A673 (cell line): ENCODE measurements around the gene RAP1GAP2. TPM values are rescaled to one million over a fixed set of nuclear protein-coding genes. Genes with fewer than 3 reads are reported as not detected.
A peak's percentile ranks its signal among the peaks of the same experiment; 100 is the strongest.
"Not testable (repeated sequence)": the region's sequence is repeated elsewhere in the genome, so short reads cannot be mapped to it uniquely, and the experiment has no call there.

ENCODE experiments used
- BruUV-seq: library from RNA; stranded (reverse); fragments of 400-500 nt; replicated peaks from 2 replicates; lab custom pipeline; 2021; lab: Mats Ljungman, UMichigan
- CTCF ChIA-PET: fragments of 300-600 bp; sonication (Branson Sonifier 250); formaldehyde crosslinking; loops from one replicate; lab custom pipeline; 2022; ENCODE audit warnings: antibody characterized with exemption; lab: Charles Lee
- POLR2A ChIA-PET: fragments of 300-600 bp; sonication (Branson Sonifier 250); formaldehyde crosslinking; loops from one replicate; lab custom pipeline; 2022; ENCODE audit warnings: antibody characterized with exemption; ENCODE audit not compliant: low non-redundant PET; lab: Charles Lee
- DNase-seq: peaks from one replicate; pipeline ENCODE4 v3.0.0-alpha.2; 2015; ENCODE audit warnings: low spot score
- H3K27ac ChIP-seq: fragments of 200-600 bp; sonication (generic); 2 replicates; pipeline ENCODE4 v1.5.1; 2016; ENCODE audit warnings: mixed run types, low read depth, mild to moderate bottlenecking, mixed read lengths, antibody characterized with exemption, low read length; ENCODE audit not compliant: poor library complexity, severe bottlenecking
- H3K27me3 ChIP-seq: fragments of 200-600 bp; sonication (generic); replicated peaks from 2 replicates; pipeline ENCODE4 v1.6.1; 2017; ENCODE audit warnings: mixed run types, low read depth, mild to moderate bottlenecking, mixed read lengths, antibody characterized with exemption, low read length; ENCODE audit not compliant: insufficient read depth, poor library complexity
- H3K36me3 ChIP-seq: fragments of 200-600 bp; sonication (generic); 2 replicates; pipeline ENCODE4 v1.6.1; 2016; ENCODE audit warnings: mixed run types, mild to moderate bottlenecking, mixed read lengths, antibody characterized with exemption, low read length; ENCODE audit not compliant: insufficient read depth, poor library complexity, severe bottlenecking
- H3K4me1 ChIP-seq: fragments of 200-600 bp; sonication (generic); 2 replicates; pipeline ENCODE4 v1.6.1; 2017; ENCODE audit warnings: mixed run types, mild to moderate bottlenecking, mixed read lengths, antibody characterized with exemption, low read length; ENCODE audit not compliant: insufficient read depth, poor library complexity, severe bottlenecking
- H3K4me3 ChIP-seq: fragments of 200-600 bp; sonication (generic); 2 replicates; pipeline ENCODE4 v1.5.1; 2016; ENCODE audit warnings: low read depth, mixed run types, mild to moderate bottlenecking, mixed read lengths, low read length; ENCODE audit not compliant: poor library complexity, severe bottlenecking
- H3K9me3 ChIP-seq: fragments of 200-600 bp; sonication (generic); 2 replicates; pipeline ENCODE4 v1.6.1; 2016; ENCODE audit warnings: mixed run types, low read depth, mild to moderate bottlenecking, mixed read lengths, antibody characterized with exemption, low read length; ENCODE audit not compliant: poor library complexity, severe bottlenecking
- CTCF ChIP-seq: fragments of 300-800, 200-600 bp; sonication (generic); conservative IDR thresholded peaks from 2 replicates; pipeline ENCODE4 v1.5.1; 2017; ENCODE audit warnings: low read depth, mild to moderate bottlenecking, antibody characterized with exemption, low read length, moderate library complexity, mixed read lengths
- EZH2 ChIP-seq: fragments of 200-600 bp; sonication (generic); IDR thresholded peaks from 2 replicates; pipeline ENCODE4 v1.6.1; 2017; ENCODE audit warnings: borderline replicate concordance, low read depth, mild to moderate bottlenecking, mixed read lengths, antibody characterized with exemption, low read length; ENCODE audit not compliant: poor library complexity, severe bottlenecking
- intact Hi-C: fragments of 100-400 bp; cut with micrococcal nuclease; formaldehyde crosslinking; loops from one replicate; pipeline ENCODE4 v1.10.0; 2022; ENCODE audit not compliant: unreplicated experiment
- total RNA-seq: library from RNA; stranded (reverse); gene quantifications from 2 replicates; pipeline ENCODE4 v1.2.3, GENCODE V29; 2021

The RAP1GAP2 gene
- total RNA-seq, 1 experiment from 2014 or later: 0.06 TPM

GRCh38 chr17:3048727-3049471 lies 252.7 kb downstream of the RAP1GAP2 start:
- H3K36me3 ChIP-seq: no peaks in the 10 kb centered on the region
- ChIA-PET CTCF (interaction anchor here (0.5 to 1.2 kb wide), 3 partner anchors 13 to 587 kb away, joined by 5 to 8 read pairs (median 7); partner anchors contain the start of genes CTNS and SHPK), POLR2A (no interaction called here)

GRCh38 chr17:3049705-3050295 lies 253.6 kb downstream of the RAP1GAP2 start:
- TF ChIP-seq CTCF: no peak
- TF ChIP-seq EZH2: no peak
- peak overlapping the region; percentile 53 for H3K4me3 ChIP-seq
- no peaks in the 10 kb centered on the region for H3K27me3 ChIP-seq
- no peak for DNase-seq
- ChIA-PET CTCF (no interaction called here), POLR2A (no interaction called here)
- H3K4me1 ChIP-seq: no peaks in the 10 kb centered on the region
- no peaks in the 10 kb centered on the region for H3K9me3 ChIP-seq
- BruUV-seq: no TSS peak
- intact Hi-C loops: loop anchor here (10.0 kb wide), 1 partner anchor 595 kb away; no protein-coding TSS in a partner anchor
- H3K36me3 ChIP-seq: no peaks in the 10 kb centered on the region
- H3K27ac ChIP-seq: no peak overlapping the region

More at GRCh38 chr17:3048727-3049471, 252.7 kb downstream of the RAP1GAP2 start:
- intact Hi-C loops: loop anchor here (10.0 kb wide), 1 partner anchor 596 kb away; no protein-coding TSS in a partner anchor
- Histone ChIP-seq H3K27ac (peak overlapping the region; percentile 11), H3K4me3 (peak overlapping the region; percentile 53), H3K9me3 (peaks cover 1% of the 10 kb centered on the region), H3K4me1 (no peaks in the 10 kb centered on the region), H3K27me3 (no peaks in the 10 kb centered on the region)
- BruUV-seq: no TSS peak
- peak; percentile 99 for DNase-seq
- peak; percentile 92 for TF ChIP-seq CTCF
- no peak for TF ChIP-seq EZH2

GRCh38 chr17:3054868-3055267 lies 258.6 kb downstream of the RAP1GAP2 start:
- H3K4me1 ChIP-seq, H3K27ac ChIP-seq, H3K36me3 ChIP-seq, H3K9me3 ChIP-seq, H3K27me3 ChIP-seq, H3K4me3 ChIP-seq, BruUV-seq, POLR2A ChIA-PET, DNase-seq, intact Hi-C loops, CTCF ChIA-PET: not testable (repeated sequence)

GRCh38 chr17:3062824-3063377 lies 266.7 kb downstream of the RAP1GAP2 start:
- H3K9me3 ChIP-seq, POLR2A ChIA-PET, CTCF ChIA-PET, BruUV-seq, H3K4me1 ChIP-seq, intact Hi-C loops, H3K27me3 ChIP-seq, H3K36me3 ChIP-seq, DNase-seq, H3K27ac ChIP-seq, H3K4me3 ChIP-seq: not testable (repeated sequence)

GRCh38 chr17:3063507-3063906 lies 267.3 kb downstream of the RAP1GAP2 start, which contains the start of gene OR1D5:
Gene OR1D5 (minus strand): TSS chr17:3063607. CDS start chr17:3063607, 0 bp downstream.
- BruUV-seq, DNase-seq, intact Hi-C loops, H3K27ac ChIP-seq, H3K27me3 ChIP-seq, H3K9me3 ChIP-seq, H3K4me3 ChIP-seq, CTCF ChIA-PET, H3K4me1 ChIP-seq, POLR2A ChIA-PET, H3K36me3 ChIP-seq: not testable (repeated sequence)
